ENCODE results near the gene TRIML2. TPM values are rescaled to one million over a fixed set of nuclear protein-coding genes. Genes with fewer than 3 reads are reported as not detected.

TRIML2 gene
- total RNA-seq, 2 donors from 2014 or later, result not detected

- Histone ChIP-seq H3K4me3 (no peak overlapping the region), H3K9me3 (no peaks in the 10 kb centered on the region), H3K27me3 (no peaks in the 10 kb centered on the region), H3K36me3 (no peaks in the 10 kb centered on the region), H3K4me1 (no peaks in the 10 kb centered on the region), H3K27ac (no peak overlapping the region)
- DNase-seq (ENCODE audit: low spot score), result no peak
- no peak for TF ChIP-seq CTCF (IDR thresholded peaks at IDR 0.05)
Observed at GRCh38 chr4:188113156-188113555, 3.8 kb upstream of the TRIML2 start.

- no peak for DNase-seq (ENCODE audit: low spot score)
- no peak overlapping the region for H3K4me3 ChIP-seq
- no peaks in the 10 kb centered on the region for H3K36me3 ChIP-seq
- H3K27me3 ChIP-seq, result no peaks in the 10 kb centered on the region
- no peak for TF ChIP-seq CTCF (IDR thresholded peaks at IDR 0.05)
- H3K4me1 ChIP-seq, result no peaks in the 10 kb centered on the region
- H3K27ac ChIP-seq, result no peak overlapping the region
- no peaks in the 10 kb centered on the region for H3K9me3 ChIP-seq
Observed at GRCh38 chr4:188111955-188112354, 2.6 kb upstream of the TRIML2 start.

- H3K27me3 ChIP-seq, result no peaks in the 10 kb centered on the region
- H3K4me3 ChIP-seq, result no peak overlapping the region
- H3K9me3 ChIP-seq, result no peaks in the 10 kb centered on the region
- no peak for TF ChIP-seq CTCF (IDR thresholded peaks at IDR 0.05)
- no peak for DNase-seq (ENCODE audit: low spot score)
- H3K27ac ChIP-seq, result no peak overlapping the region
- no peaks in the 10 kb centered on the region for H3K4me1 ChIP-seq
- no peaks in the 10 kb centered on the region for H3K36me3 ChIP-seq
Observed at GRCh38 chr4:188110741-188111471, 1.5 kb upstream of the TRIML2 start.

- H3K36me3 ChIP-seq, result no peaks in the 10 kb centered on the region
- H3K27me3 ChIP-seq, result no peaks in the 10 kb centered on the region
- no peak for DNase-seq (ENCODE audit: low spot score)
- TF ChIP-seq CTCF (IDR thresholded peaks at IDR 0.05), result no peak
- H3K4me3 ChIP-seq, result no peak overlapping the region
- H3K27ac ChIP-seq, result no peak overlapping the region
- H3K9me3 ChIP-seq, result no peaks in the 10 kb centered on the region
- no peaks in the 10 kb centered on the region for H3K4me1 ChIP-seq
Observed at GRCh38 chr4:188110036-188110435, 633 bp upstream of the TRIML2 start.

- H3K9me3 ChIP-seq, result no peaks in the 10 kb centered on the region
- no peaks in the 10 kb centered on the region for H3K4me1 ChIP-seq
- no peak overlapping the region for H3K4me3 ChIP-seq
- H3K27ac ChIP-seq, result no peak overlapping the region
- DNase-seq (ENCODE audit: low spot score), result no peak
- H3K27me3 ChIP-seq, result no peaks in the 10 kb centered on the region
- no peaks in the 10 kb centered on the region for H3K36me3 ChIP-seq
- no peak for TF ChIP-seq CTCF (IDR thresholded peaks at IDR 0.05)
Observed at GRCh38 chr4:188107931-188108843, 1.2 kb downstream of the TRIML2 start.

Data from right atrium auricular region (tissue), 2 donors.